Stimulated activated naive CD4-positive, alpha-beta T cell (primary cell): ENCODE results near the gene EIF3K.
A peak's percentile ranks its signal among the peaks of the same experiment; 100 is the strongest.

Source experiments
- DNase-seq, 6 experiments: peaks; one replicate each; lab custom pipeline; 2025; lab: John Stamatoyannopoulos, UW

The EIF3K gene

DNA sequence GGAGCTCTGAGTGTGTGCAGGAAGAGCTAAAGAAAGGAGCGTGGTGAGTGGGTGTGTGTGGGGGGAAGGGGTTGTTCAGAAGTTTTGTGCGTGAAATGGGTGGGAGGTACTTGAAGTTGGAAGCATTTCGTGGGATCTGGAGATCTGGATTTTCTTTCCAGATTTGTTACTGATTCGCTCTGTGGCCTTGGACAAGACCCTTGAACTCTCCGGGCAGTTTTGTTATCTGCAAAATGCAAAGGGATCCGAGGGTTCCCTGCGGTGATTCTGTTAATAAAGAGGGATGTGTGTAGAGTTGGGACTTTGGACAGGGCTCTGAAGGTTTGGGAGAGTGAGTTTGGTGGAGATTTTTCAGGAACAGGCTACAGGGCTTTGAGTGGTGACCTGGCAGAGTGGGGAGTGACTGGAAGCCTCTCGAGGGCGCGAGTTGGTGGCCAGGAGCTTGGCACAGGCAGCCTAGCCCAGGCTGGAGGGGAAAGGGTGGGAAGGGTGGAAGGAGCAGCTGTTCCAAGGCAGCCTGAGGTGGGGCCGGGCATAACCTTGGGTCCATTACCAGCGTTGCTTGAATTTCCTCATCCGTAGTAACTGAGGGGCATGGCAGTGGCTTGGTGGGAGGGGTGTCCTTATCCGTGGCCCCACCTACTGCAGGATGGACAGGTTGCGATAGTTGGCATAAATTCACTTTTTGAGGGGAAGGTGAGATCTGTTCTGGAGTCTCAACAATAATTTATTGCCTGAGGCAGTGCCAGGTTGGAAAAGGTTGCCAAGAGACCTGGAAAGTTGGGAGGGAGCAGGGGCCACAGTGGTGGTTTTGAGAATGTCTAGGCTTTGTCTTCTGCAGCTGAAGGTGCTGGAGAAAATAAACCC, 30.6 kb downstream of the EIF3K start:
- DNase-seq: no peak

DNA sequence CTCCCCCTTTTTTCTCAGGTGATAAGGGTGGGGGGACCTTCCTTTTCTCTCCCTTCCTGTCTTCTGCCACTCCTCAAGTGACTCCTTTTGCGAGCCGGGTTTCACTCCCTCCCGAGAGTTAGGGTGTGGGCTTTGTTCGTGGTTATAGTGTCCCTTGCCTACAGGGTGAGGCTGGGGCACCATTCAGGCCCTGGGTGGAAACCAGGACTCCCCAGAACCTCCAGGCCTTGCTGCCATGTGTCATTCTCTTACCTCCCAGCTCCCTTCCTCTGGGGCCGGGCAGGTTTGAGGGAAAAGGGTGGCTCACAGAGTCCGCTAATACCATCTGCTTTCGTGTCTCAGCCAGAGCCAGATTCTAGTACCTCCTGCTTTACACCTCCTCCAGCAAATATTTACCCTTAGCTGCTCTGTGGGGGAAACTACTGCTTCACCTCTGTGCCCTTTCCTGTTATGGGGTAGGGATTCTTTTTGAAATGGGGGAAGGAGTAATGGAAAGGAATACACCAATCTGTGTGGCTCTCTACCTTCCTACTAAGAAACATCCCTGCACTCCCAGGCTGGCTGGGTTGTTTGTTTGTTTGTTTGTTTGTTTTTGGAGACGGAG, 31.3 kb downstream of the EIF3K start:
- no peak for DNase-seq

DNA sequence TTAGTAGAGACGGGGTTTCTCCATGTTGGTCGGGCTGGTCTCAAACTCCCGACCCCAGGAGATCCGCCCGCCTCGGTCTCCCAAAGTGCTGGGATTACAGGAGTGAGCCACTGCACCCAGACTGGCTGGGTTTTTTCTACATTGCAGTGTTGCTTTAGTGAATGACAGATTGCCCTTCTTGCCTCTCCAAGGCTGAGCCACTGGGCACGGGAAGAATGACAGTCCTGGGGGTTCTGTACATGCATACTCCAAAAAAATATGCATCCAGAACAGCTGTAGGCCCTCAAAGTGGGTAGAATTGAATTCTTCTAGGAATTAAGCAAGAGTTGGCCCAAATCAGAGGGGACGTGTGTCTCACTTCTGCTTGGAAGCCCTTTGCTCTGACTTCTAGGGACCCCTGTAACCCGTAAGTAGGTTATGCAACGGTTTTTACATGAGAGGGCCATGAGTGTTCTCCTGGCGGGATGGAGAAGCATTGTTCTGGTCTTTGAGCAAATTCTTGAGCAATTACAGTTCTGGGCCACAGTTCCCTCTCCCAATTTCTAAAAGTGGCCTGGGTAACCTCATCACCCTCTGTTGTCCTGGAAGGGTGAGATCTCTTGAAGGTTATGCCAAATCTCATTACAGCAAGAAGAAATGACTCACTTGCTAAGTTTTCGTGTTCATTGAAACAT, 32.1 kb downstream of the EIF3K start:
- no peak for DNase-seq

DNA sequence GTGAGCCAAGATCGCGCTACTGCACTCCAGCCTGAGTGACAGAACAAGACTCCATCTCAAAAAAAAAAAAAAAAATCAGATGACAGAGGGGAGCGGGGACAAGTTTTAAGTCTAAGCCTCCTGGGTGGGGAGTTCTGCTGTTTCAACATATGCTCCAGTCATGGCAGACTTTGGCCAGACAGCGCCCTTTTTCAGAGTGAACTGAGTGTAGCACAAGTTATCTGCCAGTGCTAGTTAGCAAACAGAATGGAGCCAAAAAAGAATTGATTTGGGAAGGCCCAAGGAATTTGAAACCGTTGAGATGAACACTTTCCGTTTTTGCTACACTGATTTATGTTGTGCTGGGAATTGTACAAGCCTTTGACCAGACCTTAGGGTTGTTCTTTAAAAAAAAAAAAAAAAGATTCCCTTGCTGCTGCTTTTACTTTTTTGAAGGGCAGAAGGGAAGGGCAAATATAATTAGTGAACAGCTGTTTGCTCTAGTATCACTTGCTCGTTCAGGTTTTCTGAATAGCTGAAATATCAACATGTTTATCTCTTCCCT, 34.1 kb downstream of the EIF3K start:
- no peak for DNase-seq

DNA sequence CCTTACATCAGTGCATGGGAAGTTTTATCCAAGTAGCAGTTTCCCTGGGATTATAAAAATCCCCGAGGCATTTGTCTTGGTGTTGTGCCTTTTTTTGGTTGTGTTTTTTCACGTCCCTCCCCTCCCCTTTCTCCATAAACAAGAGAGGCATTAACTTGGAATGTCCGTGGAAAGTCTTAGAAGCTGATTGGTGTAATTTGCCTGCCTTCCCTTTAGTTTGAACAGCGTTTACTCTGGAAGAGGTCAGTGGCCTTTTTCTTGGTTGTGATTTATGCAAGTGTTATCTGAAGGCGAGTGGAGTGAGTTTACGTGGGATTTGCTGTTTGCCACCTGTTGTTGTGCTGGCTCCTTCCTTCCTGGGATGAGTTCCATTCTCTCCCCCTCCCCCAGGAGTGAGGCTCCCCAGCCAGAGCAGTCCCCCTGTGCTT, 35.7 kb downstream of the EIF3K start:
- DNase-seq: no peak

DNA sequence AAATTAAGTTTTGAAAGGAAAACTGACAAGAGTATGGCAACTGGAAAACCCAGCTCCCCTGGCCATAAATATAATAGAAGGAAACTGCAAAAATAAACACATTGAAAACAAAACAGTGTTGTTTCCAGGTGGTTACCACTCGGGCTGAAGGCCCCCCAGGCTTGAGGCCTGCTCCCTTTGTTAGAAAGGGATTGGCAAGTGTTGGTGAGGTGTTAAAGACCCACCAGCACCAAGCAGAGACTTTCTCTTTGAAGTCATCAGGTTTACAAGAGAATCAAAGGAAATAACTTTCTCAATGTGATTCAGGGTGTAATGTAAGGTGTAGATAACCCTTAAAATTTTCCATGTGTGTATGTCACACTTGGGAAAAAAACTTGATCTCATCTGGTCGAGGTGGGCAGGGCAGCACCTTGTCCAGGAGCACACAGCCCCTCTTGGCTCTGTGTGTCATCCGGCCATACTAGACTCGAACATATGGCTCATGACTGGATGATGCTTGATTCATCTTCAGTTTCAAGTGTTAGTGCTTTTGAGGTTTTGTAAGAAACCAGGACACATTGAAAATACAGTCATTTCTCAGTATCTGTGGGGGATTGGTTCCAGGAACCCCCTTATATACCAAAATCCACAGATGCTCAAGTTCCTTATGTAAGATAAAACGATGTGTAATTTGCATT, 36.3 kb downstream of the EIF3K start:
- DNase-seq: no peak

DNA sequence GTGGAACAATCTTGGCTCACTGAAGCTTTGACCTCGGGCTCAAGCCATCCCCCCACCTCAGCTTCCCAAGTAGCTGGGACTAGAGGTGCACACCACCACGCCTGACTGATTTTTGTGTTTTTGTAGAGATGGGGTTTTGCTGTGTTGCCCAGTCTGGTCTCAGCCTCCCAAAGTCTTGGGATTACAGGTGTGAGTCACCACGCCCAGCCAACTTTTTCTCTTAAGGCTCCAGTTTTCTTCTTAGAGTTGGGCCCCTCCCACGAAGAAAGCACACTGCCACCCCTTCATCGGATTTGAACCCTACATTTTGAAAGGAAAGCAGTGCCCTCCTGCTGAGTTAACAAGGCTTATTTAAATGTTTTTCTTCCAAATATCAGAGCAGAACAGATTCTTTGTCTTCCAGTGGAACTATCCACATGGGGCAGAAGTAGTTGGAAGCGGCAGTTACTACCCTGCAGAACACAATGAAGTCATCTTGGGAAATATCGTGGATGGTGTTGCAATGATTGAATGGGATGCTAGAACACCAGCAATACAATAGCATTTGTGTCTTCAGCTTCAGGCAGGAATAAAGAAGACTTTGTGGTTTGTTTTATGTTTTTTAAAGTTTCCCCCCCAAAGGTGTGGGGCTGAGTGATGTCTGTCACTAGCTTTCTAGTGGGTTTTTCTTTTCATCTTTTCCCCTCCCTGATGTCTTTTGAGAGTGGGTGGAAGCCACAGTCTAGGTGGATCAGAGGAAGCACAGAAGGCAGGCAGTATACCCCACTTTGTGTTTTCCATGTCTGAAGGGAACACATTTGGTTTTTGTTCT, 37.4 kb downstream of the EIF3K start:
- peak; percentile 22 to 91 (median 66) for DNase-seq

DNA sequence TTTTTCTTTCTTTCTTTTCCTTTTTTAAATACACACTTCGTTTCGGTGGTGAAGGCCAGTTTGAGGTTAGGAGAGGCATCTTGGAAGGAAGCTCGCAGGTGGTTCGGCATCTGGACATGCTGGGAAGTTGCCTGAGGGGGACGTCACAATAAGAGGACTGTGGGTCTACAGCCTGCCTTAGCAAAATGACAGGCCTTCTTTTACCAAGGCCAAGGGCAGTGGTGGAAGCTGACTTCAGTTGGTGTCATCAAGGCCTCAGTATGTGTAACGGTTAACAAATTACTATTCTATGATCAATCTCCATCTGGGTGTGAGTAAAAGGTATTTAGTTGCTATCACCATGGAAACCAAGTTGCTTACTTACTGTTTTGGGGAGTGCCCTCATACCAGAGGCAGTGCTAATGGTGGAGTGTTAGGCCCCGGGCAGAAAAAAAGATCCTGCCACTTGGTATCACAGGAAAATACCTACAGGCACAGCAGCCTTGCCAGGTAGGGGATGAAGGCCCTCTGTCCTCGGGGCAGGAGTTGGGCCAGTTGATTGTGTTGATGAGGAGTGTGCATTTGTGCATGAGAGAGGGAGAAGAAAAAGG, 38.7 kb downstream of the EIF3K start:
- peak in 2 of 6 experiments; percentile 4 to 12 for DNase-seq

DNA sequence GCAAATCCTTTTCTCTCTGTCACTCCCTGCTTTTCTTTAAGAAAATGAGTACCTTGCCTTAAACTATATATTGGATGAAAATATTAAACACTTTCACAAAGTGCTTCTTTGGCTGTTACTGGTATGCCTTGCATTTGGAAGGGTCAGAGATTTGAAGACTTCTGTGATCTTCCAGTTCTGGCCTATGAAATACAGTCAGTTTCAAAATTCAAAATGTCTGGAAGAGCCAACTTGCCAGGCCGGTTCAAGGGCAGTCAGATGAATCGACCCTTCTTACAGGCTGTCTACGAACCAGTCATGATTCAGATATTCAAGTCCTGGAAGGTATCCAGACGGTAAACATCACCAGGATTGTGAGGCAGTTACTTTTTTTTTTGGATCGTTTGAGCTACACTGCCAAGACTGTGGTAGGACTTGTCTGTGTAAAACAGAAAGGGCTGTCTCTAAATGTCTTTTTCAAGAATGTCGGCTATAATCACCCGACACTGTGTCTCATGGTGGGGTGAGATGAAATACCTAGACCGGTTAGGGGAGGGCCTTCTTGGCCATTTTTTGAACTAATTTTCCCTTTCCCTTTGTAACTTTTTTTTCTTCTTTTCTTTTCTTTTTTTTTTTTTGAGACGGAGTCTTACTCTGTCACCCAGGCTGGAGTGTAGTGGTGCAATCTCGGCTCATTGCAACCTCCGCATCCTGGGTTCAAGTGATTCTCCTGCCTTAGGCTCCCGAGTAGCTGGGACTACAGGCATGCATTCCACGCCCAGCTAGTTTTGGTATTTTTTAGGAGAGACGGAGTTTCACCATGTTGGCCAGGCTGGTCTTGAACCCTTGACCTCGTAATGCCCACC, 39.7 kb downstream of the EIF3K start:
- DNase-seq: no peak

DNA sequence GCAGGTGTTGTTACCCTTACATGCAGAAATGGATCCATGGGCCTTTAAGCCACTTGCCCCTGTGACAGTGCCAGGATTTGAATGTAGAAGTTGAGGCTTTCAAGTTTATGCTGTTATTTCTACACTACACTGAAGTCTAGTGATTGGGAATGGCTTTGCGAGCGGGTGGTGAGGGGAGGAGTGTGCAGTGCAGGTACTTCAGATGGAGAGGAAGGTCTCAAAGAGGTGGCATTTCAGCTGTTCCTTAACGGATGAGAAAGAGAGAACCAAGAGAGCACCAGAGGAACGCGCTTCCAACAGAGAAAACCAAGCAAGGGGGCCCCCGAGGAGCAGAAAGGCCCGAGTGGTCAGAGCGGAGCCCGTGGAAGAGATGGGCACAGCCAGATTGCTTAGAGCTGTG, 41.7 kb downstream of the EIF3K start:
- no peak for DNase-seq

DNA sequence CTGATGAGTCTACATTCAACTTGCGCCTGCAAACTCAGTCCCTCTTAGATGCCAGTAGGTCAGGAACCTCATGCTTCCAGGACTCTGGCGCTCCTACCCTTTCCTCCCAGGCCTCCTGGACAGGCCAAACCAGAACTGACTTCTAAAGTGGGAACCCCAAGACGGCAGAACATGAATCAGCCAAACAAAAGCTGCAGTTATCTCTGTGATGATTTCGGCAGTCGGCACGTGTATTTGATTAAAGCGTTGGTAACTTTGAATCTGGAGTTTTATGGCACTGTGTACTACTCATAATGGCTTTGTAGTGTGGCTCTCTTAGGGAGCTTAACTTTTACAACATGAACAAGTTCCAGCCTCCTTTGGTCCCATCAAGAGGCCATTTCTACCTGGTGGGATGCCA, 42.1 kb downstream of the EIF3K start:
- DNase-seq: no peak

DNA sequence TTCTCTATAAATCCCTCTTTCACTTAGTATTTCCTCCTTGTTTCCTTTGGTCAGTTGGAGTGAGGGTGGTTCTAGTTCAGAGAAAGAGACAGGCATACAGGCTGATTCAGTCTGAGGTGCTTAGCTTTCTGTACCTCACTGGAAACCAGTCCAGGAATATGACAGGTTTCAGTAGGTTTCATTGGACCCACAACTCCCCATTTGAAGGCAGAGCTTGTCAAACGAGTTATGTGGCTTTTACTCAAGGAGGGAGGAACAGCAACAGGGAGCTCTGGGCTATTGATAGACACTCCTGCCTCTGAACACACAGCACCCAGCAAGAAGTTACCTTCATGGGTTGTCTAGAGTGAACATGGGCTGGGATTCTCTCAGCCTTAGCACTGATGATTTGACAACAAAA, 43.0 kb downstream of the EIF3K start:
- DNase-seq: no peak

DNA sequence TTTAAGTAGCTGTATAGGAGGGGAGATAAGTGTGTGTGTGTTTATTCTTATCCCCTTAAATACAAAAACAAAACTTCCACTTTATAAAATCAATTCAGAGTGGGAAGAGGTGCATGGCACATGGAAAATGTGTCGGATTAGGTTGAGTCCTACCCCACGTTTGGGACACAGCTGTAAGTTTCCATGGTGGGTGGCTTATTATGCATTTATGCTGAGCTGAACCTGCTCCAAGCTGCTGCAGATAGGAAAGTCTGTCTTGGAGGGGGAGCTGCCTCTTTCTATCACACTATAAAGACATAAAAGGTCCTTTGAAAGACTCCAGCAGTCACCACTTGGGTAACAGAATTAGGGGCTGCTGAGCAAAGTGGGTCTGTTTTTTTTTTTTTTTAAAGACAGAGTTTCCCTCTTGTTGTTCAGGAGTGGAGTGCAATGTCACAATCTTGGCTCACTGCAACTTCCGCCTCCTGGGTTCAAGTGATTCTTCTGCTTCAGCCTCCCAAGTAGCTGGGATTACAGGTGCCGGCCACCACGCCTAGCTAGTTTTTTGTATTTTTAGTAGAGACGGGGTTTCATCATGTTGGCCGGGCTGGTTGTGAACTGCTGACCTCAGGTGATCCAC, 43.7 kb downstream of the EIF3K start:
- DNase-seq: no peak

DNA sequence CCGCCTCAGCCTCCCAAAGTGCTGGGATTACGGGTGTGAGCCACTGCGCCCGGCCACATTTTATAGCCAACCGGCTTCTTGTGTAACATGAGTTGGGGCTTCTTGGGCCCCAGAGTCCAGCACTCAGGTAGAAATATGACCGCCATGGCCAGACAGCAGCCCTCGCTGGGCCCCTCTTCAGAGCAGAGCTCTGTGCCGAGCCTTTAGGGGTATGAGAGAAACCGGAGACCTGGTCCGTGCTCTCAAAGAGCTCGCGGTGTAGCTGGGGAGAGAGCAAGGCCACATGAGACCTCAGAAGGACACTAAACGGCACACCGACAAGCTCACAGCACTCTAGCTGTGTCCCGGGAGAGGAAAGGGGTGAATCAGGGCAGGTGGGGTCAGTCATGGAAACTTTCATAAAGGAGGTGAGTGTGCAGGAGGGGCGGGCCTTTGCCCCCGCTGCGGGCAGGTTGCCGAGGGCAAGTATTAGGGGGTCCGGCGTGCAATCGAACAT, 44.2 kb downstream of the EIF3K start:
- no peak for DNase-seq

DNA sequence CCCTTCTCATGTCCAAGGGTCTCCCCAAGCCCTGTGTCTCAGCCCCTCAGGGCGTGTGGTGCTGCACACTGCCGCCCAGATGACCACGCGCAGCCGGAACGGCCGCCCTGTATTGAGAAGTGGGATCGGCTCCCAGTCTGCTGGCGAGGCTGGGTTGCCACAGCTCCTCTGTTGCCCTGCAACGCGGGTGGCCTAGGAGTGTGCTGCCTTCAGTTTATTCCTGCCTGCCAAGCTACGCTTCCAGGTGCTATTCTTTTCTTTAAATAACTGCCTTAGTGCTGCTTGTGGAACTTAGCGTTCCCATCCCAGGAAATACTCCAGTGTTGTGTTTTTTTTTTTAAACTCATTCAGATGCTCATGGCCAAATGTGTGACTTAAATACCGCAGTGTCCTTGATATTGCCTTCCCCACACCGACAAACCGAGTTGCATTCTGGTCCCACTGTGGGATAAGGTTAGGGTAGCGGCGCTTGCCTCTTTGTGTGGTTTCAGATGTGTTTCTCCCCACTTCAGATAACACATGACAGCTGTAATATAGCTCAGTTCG, 45.0 kb downstream of the EIF3K start:
- no peak for DNase-seq

DNA sequence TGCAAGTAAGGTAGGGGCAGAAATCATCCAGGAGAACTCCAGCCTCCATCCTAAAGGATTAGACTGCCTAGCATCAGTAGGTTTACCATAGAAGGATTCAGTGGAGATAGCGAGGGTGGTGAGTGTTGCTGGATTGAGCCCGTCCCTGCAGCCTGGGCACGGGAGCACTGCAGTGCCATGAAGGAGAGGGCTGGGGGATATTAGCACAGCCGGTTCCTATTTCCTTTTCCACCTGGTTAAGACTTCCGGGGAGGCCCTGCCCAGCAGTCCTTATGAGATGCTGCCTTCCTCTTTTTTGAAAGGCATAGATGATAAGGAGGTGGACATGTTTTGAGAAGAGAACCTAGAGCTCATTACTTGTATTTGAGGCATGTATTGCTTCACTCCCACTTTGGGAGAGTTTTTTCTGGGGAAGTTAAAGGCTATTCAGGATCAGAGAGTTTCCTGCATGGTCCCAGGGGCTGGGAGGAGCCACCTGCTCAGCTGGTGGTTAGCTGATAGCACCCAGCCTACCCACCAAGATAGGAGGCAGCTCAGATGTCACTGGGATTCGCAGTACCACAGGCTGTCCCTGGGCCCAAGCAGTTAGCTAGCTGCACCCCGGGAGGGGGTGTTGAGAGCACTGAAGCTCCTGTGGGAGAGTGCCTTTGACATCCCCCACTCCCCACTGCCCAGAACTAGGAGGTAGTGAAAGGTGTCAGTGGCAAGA, 45.7 kb downstream of the EIF3K start:
- DNase-seq: no peak

DNA sequence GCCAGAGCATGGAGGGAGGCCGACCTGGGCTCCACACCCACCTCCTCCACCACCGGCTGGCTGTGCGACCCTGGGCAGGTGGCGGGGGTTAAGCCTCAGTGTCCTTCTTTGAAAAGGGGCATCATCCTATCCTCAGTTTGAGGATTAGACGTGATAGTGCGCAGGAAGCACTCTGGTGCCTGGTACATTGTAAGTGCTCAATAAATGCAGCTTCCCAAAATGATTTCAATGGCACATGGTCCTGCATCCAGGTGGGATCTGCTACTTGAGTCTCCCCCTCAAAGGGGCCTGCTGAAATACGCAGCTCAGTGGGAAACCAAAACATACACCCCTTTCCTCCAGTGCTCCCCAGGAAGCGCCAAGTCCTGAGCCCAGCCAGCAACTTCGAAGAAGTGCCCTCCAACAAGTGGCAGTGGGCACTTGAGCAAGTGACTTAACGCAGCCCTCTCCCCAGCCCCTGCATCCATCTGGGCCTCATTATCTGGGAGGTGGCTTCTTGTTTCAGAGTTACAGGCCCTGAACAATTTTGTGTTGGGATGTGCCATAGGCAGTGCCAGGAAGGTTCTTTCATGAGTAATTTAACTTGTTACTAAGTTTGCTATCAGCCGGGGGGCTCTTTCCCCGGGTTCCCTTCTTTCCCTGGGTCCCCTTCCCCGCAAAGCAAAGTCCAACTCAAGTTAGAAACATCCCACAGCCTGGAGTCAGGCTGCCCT, 46.4 kb downstream of the EIF3K start:
- DNase-seq: no peak
